Neural crest cell (in vitro differentiated cells): Measurements from ENCODE around the gene METAP1. TPM values are rescaled to one million over a fixed set of nuclear protein-coding genes. Genes with fewer than 3 reads are reported as not detected.
A peak's percentile ranks its signal among the peaks of the same experiment; 100 is the strongest.
"Not testable (repeated sequence)": the region's sequence is repeated elsewhere in the genome, so short reads cannot be mapped to it uniquely, and the experiment has no call there.

Experiments used
- DNase-seq: peaks from one replicate; pipeline ENCODE4 v3.0.0; 2021; ENCODE audit warnings: low read depth, mixed read lengths, low spot score
- H3K27ac Mint-ChIP-seq: one replicate; pipeline ENCODE4 v1.8.0; 2021; ENCODE audit warnings: mild to moderate bottlenecking, mixed read lengths; ENCODE audit not compliant: unreplicated experiment
- H3K27me3 Mint-ChIP-seq: 2 replicates; pipeline ENCODE4 v1.8.0; 2021; ENCODE audit warnings: low read depth, mild to moderate bottlenecking, mixed read lengths
- H3K36me3 Mint-ChIP-seq: 2 replicates; pipeline ENCODE4 v1.8.0; 2021; ENCODE audit warnings: low read depth, mild to moderate bottlenecking, mixed read lengths
- H3K4me1 Mint-ChIP-seq: 2 replicates; pipeline ENCODE4 v1.8.0; 2021; ENCODE audit warnings: mixed read lengths
- H3K4me3 Mint-ChIP-seq: one replicate; pipeline ENCODE4 v1.8.0; 2021; ENCODE audit warnings: mild to moderate bottlenecking, mixed read lengths
- H3K9me3 Mint-ChIP-seq: 2 replicates; pipeline ENCODE4 v1.8.0; 2021; ENCODE audit warnings: mixed read lengths
- total RNA-seq: library from RNA; stranded (reverse); gene quantifications from 2 replicates; pipeline ENCODE4 v1.2.1, GENCODE V29; 2021
- TF ChIP-seq, protein P1 (sequence below): fragments of 200-600 bp; sonication (generic); conservative IDR thresholded peaks from 2 replicates; pipeline ENCODE4 v1.5.0; 2021; ENCODE audit warnings: antibody characterized with exemption, mild to moderate bottlenecking

Gene METAP1
- total RNA-seq, 1 donor from 2014 or later = 52.1 TPM

DNA sequence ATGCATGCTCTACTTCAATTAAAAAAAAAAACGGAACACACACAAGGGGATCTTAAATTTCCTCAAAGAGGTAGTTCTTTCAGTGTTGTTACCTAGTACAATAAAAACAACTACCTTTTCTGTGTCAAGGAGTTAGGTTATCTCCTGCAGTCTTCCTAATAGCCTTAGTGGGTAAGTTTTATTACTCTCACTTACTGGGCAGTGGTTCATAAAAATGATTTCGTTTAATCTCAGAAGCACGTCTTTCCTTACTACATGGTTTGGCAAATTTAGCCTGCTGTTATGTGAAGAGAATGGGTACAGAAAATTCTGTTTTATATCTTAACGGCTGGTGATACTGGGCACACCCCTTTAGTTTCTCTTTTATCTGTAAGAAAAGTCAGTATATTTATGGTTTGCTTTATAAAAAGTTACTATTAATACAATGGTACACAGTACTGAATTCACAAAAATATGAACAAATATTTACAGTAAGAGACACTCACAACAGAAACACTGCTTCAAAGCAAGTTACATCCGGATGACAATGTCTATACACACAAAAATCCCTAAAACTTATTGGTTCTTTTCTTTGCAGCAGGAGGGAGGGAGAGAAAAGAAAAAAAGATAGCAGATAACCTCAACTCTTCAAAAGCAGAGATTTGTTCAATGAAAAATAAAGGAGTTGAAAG lies 84.2 kb downstream of the METAP1 start:
- Mint-ChIP-seq H3K4me1 (peaks cover 24% of the 10 kb centered on the region), H3K27ac (no peak overlapping the region), H3K9me3 (no peaks in the 10 kb centered on the region), H3K27me3 (no peaks in the 10 kb centered on the region), H3K4me3 (no peak overlapping the region), H3K36me3 (peaks cover 11% of the 10 kb centered on the region)
- TF ChIP-seq, protein P1, sequence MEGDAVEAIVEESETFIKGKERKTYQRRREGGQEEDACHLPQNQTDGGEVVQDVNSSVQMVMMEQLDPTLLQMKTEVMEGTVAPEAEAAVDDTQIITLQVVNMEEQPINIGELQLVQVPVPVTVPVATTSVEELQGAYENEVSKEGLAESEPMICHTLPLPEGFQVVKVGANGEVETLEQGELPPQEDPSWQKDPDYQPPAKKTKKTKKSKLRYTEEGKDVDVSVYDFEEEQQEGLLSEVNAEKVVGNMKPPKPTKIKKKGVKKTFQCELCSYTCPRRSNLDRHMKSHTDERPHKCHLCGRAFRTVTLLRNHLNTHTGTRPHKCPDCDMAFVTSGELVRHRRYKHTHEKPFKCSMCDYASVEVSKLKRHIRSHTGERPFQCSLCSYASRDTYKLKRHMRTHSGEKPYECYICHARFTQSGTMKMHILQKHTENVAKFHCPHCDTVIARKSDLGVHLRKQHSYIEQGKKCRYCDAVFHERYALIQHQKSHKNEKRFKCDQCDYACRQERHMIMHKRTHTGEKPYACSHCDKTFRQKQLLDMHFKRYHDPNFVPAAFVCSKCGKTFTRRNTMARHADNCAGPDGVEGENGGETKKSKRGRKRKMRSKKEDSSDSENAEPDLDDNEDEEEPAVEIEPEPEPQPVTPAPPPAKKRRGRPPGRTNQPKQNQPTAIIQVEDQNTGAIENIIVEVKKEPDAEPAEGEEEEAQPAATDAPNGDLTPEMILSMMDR = no peak
- DNase-seq = no peak

DNA sequence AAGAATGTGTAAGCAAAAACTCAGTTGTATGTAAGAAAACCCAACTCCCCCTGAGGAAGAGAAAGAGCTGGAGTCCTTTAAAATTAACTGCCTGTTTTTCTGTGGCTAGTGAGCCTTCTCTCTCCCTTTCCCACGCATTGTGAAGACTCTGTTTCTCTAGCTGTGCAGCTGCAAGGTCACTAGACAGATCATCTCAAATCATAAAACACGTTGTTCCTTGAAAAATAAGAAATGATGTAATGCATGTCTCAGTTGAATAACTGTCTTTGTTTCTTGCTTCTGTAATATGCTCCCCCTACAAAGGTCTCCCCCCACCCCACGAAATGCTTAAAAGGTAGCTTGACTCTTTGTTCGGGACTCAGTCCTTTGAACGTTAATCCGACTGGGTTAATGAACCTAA lies 85.3 kb downstream of the METAP1 start:
- Mint-ChIP-seq H3K4me1 (peaks cover 33% of the 10 kb centered on the region), H3K27ac (peak overlapping the region; percentile 47), H3K36me3 (peaks cover 11% of the 10 kb centered on the region), H3K4me3 (peak overlapping the region; percentile 19)
- H3K9me3 Mint-ChIP-seq, DNase-seq, H3K27me3 Mint-ChIP-seq: not testable (repeated sequence)

- no peak overlapping the region for H3K27ac Mint-ChIP-seq
- TF ChIP-seq, protein P1 = no peak
- no peaks in the 10 kb centered on the region for H3K9me3 Mint-ChIP-seq
- DNase-seq = no peak
- H3K4me3 Mint-ChIP-seq = peak overlapping the region; percentile 20
- H3K4me1 Mint-ChIP-seq = peaks cover 38% of the 10 kb centered on the region
- H3K36me3 Mint-ChIP-seq = peaks cover 10% of the 10 kb centered on the region
- no peaks in the 10 kb centered on the region for H3K27me3 Mint-ChIP-seq
Measured at GRCh38 chr4:99082192-99082591, 86.7 kb downstream of the METAP1 start.

DNA sequence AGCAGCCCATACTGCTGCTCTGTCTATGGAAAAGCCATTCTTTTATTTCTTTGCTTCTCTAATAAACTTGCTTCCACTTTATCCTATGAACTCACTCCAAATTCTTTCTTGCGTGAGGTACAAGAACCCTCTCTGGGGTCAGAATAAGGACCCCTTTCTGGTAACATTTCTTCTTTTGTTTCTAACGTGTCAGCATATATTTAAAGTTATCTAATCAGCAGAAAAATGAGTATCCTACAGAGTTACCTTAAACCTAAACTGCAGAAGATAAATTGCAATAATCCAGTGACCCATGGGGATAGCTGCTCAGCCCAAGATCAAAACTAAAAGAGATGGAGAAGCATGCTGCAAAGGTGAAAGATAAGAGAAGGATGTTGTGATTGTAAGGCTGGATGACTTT lies 89.1 kb downstream of the METAP1 start:
- no peaks in the 10 kb centered on the region for H3K27me3 Mint-ChIP-seq
- H3K4me1 Mint-ChIP-seq = peaks cover 48% of the 10 kb centered on the region
- no peak overlapping the region for H3K27ac Mint-ChIP-seq
- no peak for DNase-seq
- H3K4me3 Mint-ChIP-seq = peak overlapping the region; percentile 72
- H3K9me3 Mint-ChIP-seq = no peaks in the 10 kb centered on the region
- H3K36me3 Mint-ChIP-seq = peaks cover 9% of the 10 kb centered on the region
- TF ChIP-seq, protein P1 = no peak

DNA sequence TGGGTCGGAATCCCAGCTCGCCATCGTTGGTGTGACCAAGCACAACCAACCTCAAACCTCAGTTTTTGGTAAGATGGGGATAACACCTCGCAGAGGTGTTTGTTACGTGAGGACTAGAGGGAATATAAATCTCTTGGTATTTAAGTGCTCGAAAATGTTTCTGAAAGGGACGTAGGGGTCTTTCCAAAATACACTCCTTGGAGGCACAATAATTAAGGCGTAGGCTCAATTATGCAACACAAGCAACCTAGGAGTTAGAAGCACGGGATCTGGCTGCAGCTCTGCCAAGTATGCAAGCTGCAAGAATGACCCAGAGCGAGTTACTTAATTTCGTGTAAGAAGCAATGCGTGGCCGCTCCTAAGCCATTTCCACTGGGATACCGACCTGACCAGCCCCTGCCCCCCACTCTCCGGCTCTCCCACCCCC lies 92.5 kb downstream of the METAP1 start:
- TF ChIP-seq, protein P1 = no peak
- DNase-seq = peak; percentile 26
- Mint-ChIP-seq H3K27me3 (no peaks in the 10 kb centered on the region), H3K4me3 (peak overlapping the region; percentile 92), H3K4me1 (peaks cover 56% of the 10 kb centered on the region), H3K36me3 (peaks cover 5% of the 10 kb centered on the region), H3K9me3 (no peaks in the 10 kb centered on the region), H3K27ac (peak overlapping the region; percentile 99)
